Bronchial epithelial cell (primary cell): ENCODE results near the gene KANK2. TPM values are rescaled to one million over a fixed set of nuclear protein-coding genes. Genes with fewer than 3 reads are reported as not detected.
"Not testable (repeated sequence)": the region's sequence is repeated elsewhere in the genome, so short reads cannot be mapped to it uniquely, and the experiment has no call there.

Experiments
- DNase-seq: peaks from one replicate; pipeline ENCODE4 v3.0.0-alpha.2; 2010; ENCODE audit warnings: low read depth
- FAIRE-seq: peaks from 2 replicates; lab custom pipeline; 2011; peaks lifted over from hg19 to GRCh38; lab: Jason Lieb, UNC
- H3K27me3 ChIP-seq: 2 replicates; pipeline ENCODE4 v1.5.1; 2011; ENCODE audit warnings: low read length; ENCODE audit not compliant: control insufficient read depth, insufficient read depth
- H3K36me3 ChIP-seq: 2 replicates; pipeline ENCODE4 v1.5.1; 2011; ENCODE audit warnings: low read length; ENCODE audit not compliant: control insufficient read depth, insufficient read depth
- H3K4me3 ChIP-seq: 2 replicates; pipeline ENCODE4 v1.5.1; 2011; ENCODE audit warnings: mild to moderate bottlenecking, low read depth, low read length, control low read depth
- CTCF ChIP-seq: IDR thresholded peaks from 2 replicates; pipeline ENCODE4 v1.5.1; 2011; ENCODE audit warnings: mild to moderate bottlenecking, moderate library complexity, low read length, control low read depth, inconsistent platforms; ENCODE audit not compliant: insufficient read depth, severe bottlenecking
- total RNA-seq: library from RNA; depleted of rRNA; stranded (reverse); fragments of >200 nt; gene quantifications from 2 replicates; pipeline ENCODE4 v1.2.1, GENCODE V29; 2014

The KANK2 gene
- total RNA-seq, 1 donor from 2014 or later = 10.8 TPM

GRCh38 chr19:11131471-11131870 lies 65.9 kb downstream of the KANK2 start:
- no peak for TF ChIP-seq CTCF
- Histone ChIP-seq H3K4me3 (no peak overlapping the region), H3K27me3 (no peaks in the 10 kb centered on the region), H3K36me3 (peaks cover 39% of the 10 kb centered on the region)
- FAIRE-seq = no peak
- DNase-seq = no peak

GRCh38 chr19:11130824-11131455 lies 66.4 kb downstream of the KANK2 start:
- DNase-seq = no peak
- FAIRE-seq = no peak
- Histone ChIP-seq H3K4me3 (no peak overlapping the region), H3K27me3 (no peaks in the 10 kb centered on the region), H3K36me3 (peaks cover 42% of the 10 kb centered on the region)
- peak; percentile 83 for TF ChIP-seq CTCF

- no peak overlapping the region for H3K4me3 ChIP-seq
- no peak for TF ChIP-seq CTCF
- DNase-seq = no peak
- H3K36me3 ChIP-seq = peaks cover 56% of the 10 kb centered on the region
- H3K27me3 ChIP-seq = no peaks in the 10 kb centered on the region
- FAIRE-seq = no peak
Measured at GRCh38 chr19:11127905-11128304, 69.4 kb downstream of the KANK2 start.

GRCh38 chr19:11125994-11126685 lies 71.2 kb downstream of the KANK2 start:
- Histone ChIP-seq H3K36me3 (peaks cover 47% of the 10 kb centered on the region), H3K27me3 (no peaks in the 10 kb centered on the region), H3K4me3 (no peak overlapping the region)
- no peak for DNase-seq
- peak; percentile 71 for TF ChIP-seq CTCF
- FAIRE-seq = no peak

- H3K27me3 ChIP-seq, DNase-seq, H3K4me3 ChIP-seq, FAIRE-seq: not testable (repeated sequence)
- H3K36me3 ChIP-seq = peaks cover 47% of the 10 kb centered on the region
Measured at GRCh38 chr19:11124157-11124556, 73.2 kb downstream of the KANK2 start.

- Histone ChIP-seq H3K27me3 (no peaks in the 10 kb centered on the region), H3K36me3 (peaks cover 45% of the 10 kb centered on the region), H3K4me3 (no peak overlapping the region)
- no peak for TF ChIP-seq CTCF
- FAIRE-seq = no peak
- no peak for DNase-seq
Measured at GRCh38 chr19:11123114-11123513, 74.2 kb downstream of the KANK2 start.

GRCh38 chr19:11121963-11122362 lies 75.4 kb downstream of the KANK2 start:
- not testable (repeated sequence) for H3K27me3 ChIP-seq, DNase-seq, H3K4me3 ChIP-seq, FAIRE-seq
- H3K36me3 ChIP-seq = peaks cover 41% of the 10 kb centered on the region
